Measurements from ENCODE around the gene LACRT.

The LACRT gene

GRCh38 chr12:54589964-54590363 lies 44.7 kb downstream of the LACRT start:
- TF ChIP-seq CTCF (conservative IDR thresholded peaks at IDR 0.05): no peak
- TF ChIP-seq ZFX (IDR thresholded peaks at IDR 0.05): no peak
- H3K27ac ChIP-seq: no peak overlapping the region

GRCh38 chr12:54588890-54589267 lies 45.8 kb downstream of the LACRT start:
- no peak for TF ChIP-seq CTCF (conservative IDR thresholded peaks at IDR 0.05)
- TF ChIP-seq ZFX (IDR thresholded peaks at IDR 0.05): no peak
- H3K27ac ChIP-seq: no peak overlapping the region

GRCh38 chr12:54588110-54588889 lies 46.4 kb downstream of the LACRT start, which contains the start of gene PPP1R1A:
Gene PPP1R1A (minus strand): TSS chr12:54588659. CDS start chr12:54588488, 171 bp downstream.
- TF ChIP-seq ZFX (IDR thresholded peaks at IDR 0.05): no peak
- TF ChIP-seq CTCF (conservative IDR thresholded peaks at IDR 0.05): no peak
- H3K27ac ChIP-seq: no peak within 1 kb of the TSS

- no peak overlapping the region for H3K27ac ChIP-seq
- TF ChIP-seq ZFX (IDR thresholded peaks at IDR 0.05) (no peak), CTCF (conservative IDR thresholded peaks at IDR 0.05) (no peak)
Measured at GRCh38 chr12:54587315-54587873, 47.3 kb downstream of the LACRT start.

- TF ChIP-seq ZFX (IDR thresholded peaks at IDR 0.05) (no peak), CTCF (conservative IDR thresholded peaks at IDR 0.05) (no peak)
- H3K27ac ChIP-seq: no peak overlapping the region
Measured at GRCh38 chr12:54586620-54587019, 48.1 kb downstream of the LACRT start.

- no peak overlapping the region for H3K27ac ChIP-seq
- TF ChIP-seq CTCF (conservative IDR thresholded peaks at IDR 0.05) (no peak), ZFX (IDR thresholded peaks at IDR 0.05) (no peak)
Measured at GRCh38 chr12:54585243-54585642, 49.5 kb downstream of the LACRT start.

GRCh38 chr12:54584128-54584527 lies 50.6 kb downstream of the LACRT start:
- H3K27ac ChIP-seq: no peak overlapping the region
- TF ChIP-seq CTCF (conservative IDR thresholded peaks at IDR 0.05) (no peak), ZFX (IDR thresholded peaks at IDR 0.05) (no peak)

Measured in C4-2B (cell line).